ENCODE measurements around the gene USP3.
A peak's percentile ranks its signal among the peaks of the same experiment; 100 is the strongest.

USP3 gene

GRCh38 chr15:63553388-63553791 lies 49.0 kb downstream of the USP3 start:
- Histone ChIP-seq H3K4me1 (ENCODE audit: control insufficient read depth, insufficient read depth, low read length) (peaks cover 7% of the 10 kb centered on the region), H3K36me3 (ENCODE audit: control insufficient read depth, insufficient read depth, low read length) (peaks cover 4% of the 10 kb centered on the region), H3K9ac (ENCODE audit: low read length) (no peak overlapping the region), H3K4me3 (ENCODE audit: low read length) (no peak overlapping the region), H3K27ac (ENCODE audit: low read depth, low read length) (peak overlapping the region; percentile 24), H3K27me3 (ENCODE audit: control insufficient read depth, insufficient read depth, low read length) (no peaks in the 10 kb centered on the region)

GRCh38 chr15:63554337-63554927 lies 50.0 kb downstream of the USP3 start:
- H3K4me1 ChIP-seq (ENCODE audit: control insufficient read depth, insufficient read depth, low read length), result peaks cover 7% of the 10 kb centered on the region
- no peak overlapping the region for H3K4me3 ChIP-seq (ENCODE audit: low read length)
- H3K27me3 ChIP-seq (ENCODE audit: control insufficient read depth, insufficient read depth, low read length), result no peaks in the 10 kb centered on the region
- H3K27ac ChIP-seq (ENCODE audit: low read depth, low read length), result no peak overlapping the region
- peaks cover 4% of the 10 kb centered on the region for H3K36me3 ChIP-seq (ENCODE audit: control insufficient read depth, insufficient read depth, low read length)
- no peak overlapping the region for H3K9ac ChIP-seq (ENCODE audit: low read length)

DNA sequence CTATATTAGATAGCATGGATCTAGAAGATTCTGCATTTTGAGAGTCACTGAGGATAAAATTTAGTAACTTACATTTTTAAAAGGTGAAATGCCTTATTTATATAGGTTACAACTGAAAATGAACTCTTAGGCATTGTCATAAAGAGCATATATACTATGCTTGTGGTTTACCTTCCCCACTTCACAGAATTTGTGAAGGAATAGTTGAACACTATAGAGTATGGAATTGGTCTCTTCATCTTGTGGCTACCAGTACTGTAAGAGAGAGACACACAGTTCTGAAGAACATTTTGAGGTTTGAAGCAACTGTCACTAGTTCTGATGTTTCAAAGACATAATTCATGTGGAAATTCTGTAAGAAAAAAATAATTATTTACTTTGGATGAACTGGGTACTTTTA lies 51.1 kb downstream of the USP3 start:
- Histone ChIP-seq H3K27ac (ENCODE audit: low read depth, low read length) (no peak overlapping the region), H3K4me3 (ENCODE audit: low read length) (no peak overlapping the region), H3K9ac (ENCODE audit: low read length) (no peak overlapping the region), H3K36me3 (ENCODE audit: control insufficient read depth, insufficient read depth, low read length) (peaks cover 4% of the 10 kb centered on the region), H3K4me1 (ENCODE audit: control insufficient read depth, insufficient read depth, low read length) (peaks cover 7% of the 10 kb centered on the region), H3K27me3 (ENCODE audit: control insufficient read depth, insufficient read depth, low read length) (no peaks in the 10 kb centered on the region)

DNA sequence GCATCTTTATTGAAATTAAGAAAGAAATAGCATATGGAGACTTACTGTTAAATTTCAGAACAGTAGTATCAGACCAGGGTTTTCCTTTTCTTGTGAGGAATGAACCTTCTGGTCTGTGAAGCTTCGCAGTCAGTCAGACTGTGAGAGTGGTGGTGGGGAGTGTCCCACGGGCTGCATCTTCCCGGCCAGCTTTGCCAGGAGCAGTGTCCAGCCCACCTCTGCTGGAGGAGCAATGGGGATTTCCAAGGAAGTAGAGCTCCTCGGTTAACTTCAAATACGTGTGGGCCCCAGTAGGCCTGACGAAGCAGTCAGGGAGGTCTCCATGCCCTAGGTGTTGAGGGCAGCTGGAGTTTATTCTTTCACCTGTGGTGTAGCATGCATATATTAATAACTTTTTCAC lies 51.9 kb downstream of the USP3 start:
- no peak overlapping the region for H3K27ac ChIP-seq (ENCODE audit: low read depth, low read length)
- no peak overlapping the region for H3K4me3 ChIP-seq (ENCODE audit: low read length)
- H3K9ac ChIP-seq (ENCODE audit: low read length), result no peak overlapping the region
- peaks cover 9% of the 10 kb centered on the region for H3K36me3 ChIP-seq (ENCODE audit: control insufficient read depth, insufficient read depth, low read length)
- peaks cover 7% of the 10 kb centered on the region for H3K4me1 ChIP-seq (ENCODE audit: control insufficient read depth, insufficient read depth, low read length)
- H3K27me3 ChIP-seq (ENCODE audit: control insufficient read depth, insufficient read depth, low read length), result no peaks in the 10 kb centered on the region

DNA sequence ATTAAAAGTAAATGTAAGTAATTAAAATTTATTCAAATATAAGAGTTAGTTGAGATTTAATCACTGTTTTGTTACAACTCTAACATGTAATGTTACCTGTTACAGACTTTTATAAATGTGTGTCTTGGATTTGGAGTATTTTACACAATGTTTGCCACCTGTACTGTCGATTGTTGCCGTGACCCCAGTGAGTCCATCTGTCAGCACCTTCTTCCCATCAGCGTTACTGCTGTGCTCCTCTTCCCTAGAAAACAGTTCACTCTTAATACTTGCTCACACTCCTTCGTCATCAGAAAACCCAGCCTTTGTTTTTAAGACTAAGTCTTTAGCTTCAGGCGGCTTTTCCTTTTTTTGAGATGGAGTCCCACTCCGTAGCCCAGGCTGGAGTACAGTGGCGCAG lies 52.3 kb downstream of the USP3 start:
- H3K27me3 ChIP-seq (ENCODE audit: control insufficient read depth, insufficient read depth, low read length), result no peaks in the 10 kb centered on the region
- H3K4me3 ChIP-seq (ENCODE audit: low read length), result no peak overlapping the region
- peaks cover 12% of the 10 kb centered on the region for H3K36me3 ChIP-seq (ENCODE audit: control insufficient read depth, insufficient read depth, low read length)
- H3K27ac ChIP-seq (ENCODE audit: low read depth, low read length), result no peak overlapping the region
- no peak overlapping the region for H3K9ac ChIP-seq (ENCODE audit: low read length)
- peaks cover 7% of the 10 kb centered on the region for H3K4me1 ChIP-seq (ENCODE audit: control insufficient read depth, insufficient read depth, low read length)

- peaks cover 21% of the 10 kb centered on the region for H3K36me3 ChIP-seq (ENCODE audit: control insufficient read depth, insufficient read depth, low read length)
- no peak overlapping the region for H3K27ac ChIP-seq (ENCODE audit: low read depth, low read length)
- H3K27me3 ChIP-seq (ENCODE audit: control insufficient read depth, insufficient read depth, low read length), result no peaks in the 10 kb centered on the region
Observed at GRCh38 chr15:63559753-63560152, 55.4 kb downstream of the USP3 start.

DNA sequence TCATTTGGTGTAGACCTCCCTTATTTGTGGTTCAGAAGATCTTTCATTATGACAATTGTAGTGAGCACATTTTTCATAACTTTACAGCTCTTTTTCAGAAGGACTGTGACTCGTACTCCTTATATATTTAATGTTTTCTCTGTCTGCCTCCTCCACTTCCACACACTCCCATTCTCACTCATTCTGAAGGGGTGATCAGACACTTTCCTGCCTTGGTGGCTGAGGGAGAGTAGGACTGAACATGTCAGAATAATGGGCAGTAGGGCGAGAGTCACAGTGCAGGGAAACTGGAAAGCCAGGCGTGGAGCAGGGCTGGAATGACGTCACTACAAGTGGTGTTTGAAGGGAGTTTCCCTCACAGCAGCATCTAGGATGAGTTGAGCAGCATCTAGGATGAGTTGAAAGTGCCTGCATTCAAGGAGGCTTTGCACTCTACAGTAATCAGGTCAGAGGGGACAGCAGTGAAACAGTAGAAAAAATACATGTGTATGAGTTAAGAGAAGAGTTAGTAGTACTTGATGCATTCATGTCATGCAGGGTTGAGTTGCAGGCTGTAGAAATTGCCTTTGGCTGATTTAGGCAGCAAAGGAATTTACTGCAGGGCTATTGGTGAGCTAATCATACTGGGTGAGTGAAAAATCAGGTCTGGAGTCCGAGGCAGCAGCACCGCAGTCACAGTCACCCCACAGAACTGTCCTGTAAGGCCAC lies 56.5 kb downstream of the USP3 start:
- Histone ChIP-seq H3K9ac (ENCODE audit: low read length) (no peak overlapping the region), H3K4me3 (ENCODE audit: low read length) (no peak overlapping the region), H3K27me3 (ENCODE audit: control insufficient read depth, insufficient read depth, low read length) (no peaks in the 10 kb centered on the region), H3K36me3 (ENCODE audit: control insufficient read depth, insufficient read depth, low read length) (peaks cover 21% of the 10 kb centered on the region), H3K27ac (ENCODE audit: low read depth, low read length) (no peak overlapping the region), H3K4me1 (ENCODE audit: control insufficient read depth, insufficient read depth, low read length) (no peaks in the 10 kb centered on the region)

More at GRCh38 chr15:63559753-63560152, 55.4 kb downstream of the USP3 start:
- H3K9ac ChIP-seq (ENCODE audit: low read length), result no peak overlapping the region
- no peak overlapping the region for H3K4me3 ChIP-seq (ENCODE audit: low read length)
- H3K4me1 ChIP-seq (ENCODE audit: control insufficient read depth, insufficient read depth, low read length), result no peaks in the 10 kb centered on the region

GRCh38 chr15:63564093-63564492 lies 59.7 kb downstream of the USP3 start:
- Histone ChIP-seq H3K4me3 (ENCODE audit: low read length) (no peak overlapping the region), H3K9ac (ENCODE audit: low read length) (no peak overlapping the region), H3K27me3 (ENCODE audit: control insufficient read depth, insufficient read depth, low read length) (no peaks in the 10 kb centered on the region), H3K4me1 (ENCODE audit: control insufficient read depth, insufficient read depth, low read length) (no peaks in the 10 kb centered on the region), H3K36me3 (ENCODE audit: control insufficient read depth, insufficient read depth, low read length) (peaks cover 21% of the 10 kb centered on the region), H3K27ac (ENCODE audit: low read depth, low read length) (no peak overlapping the region)

GRCh38 chr15:63565536-63566186 lies 61.3 kb downstream of the USP3 start:
- no peaks in the 10 kb centered on the region for H3K27me3 ChIP-seq (ENCODE audit: control insufficient read depth, insufficient read depth, low read length)
- H3K4me1 ChIP-seq (ENCODE audit: control insufficient read depth, insufficient read depth, low read length), result no peaks in the 10 kb centered on the region
- H3K27ac ChIP-seq (ENCODE audit: low read depth, low read length), result no peak overlapping the region
- H3K9ac ChIP-seq (ENCODE audit: low read length), result no peak overlapping the region
- no peak overlapping the region for H3K4me3 ChIP-seq (ENCODE audit: low read length)
- peaks cover 28% of the 10 kb centered on the region for H3K36me3 ChIP-seq (ENCODE audit: control insufficient read depth, insufficient read depth, low read length)

- Histone ChIP-seq H3K36me3 (ENCODE audit: control insufficient read depth, insufficient read depth, low read length) (peaks cover 12% of the 10 kb centered on the region), H3K9ac (ENCODE audit: low read length) (no peak overlapping the region), H3K27ac (ENCODE audit: low read depth, low read length) (no peak overlapping the region), H3K4me3 (ENCODE audit: low read length) (no peak overlapping the region), H3K4me1 (ENCODE audit: control insufficient read depth, insufficient read depth, low read length) (peaks cover 2% of the 10 kb centered on the region), H3K27me3 (ENCODE audit: control insufficient read depth, insufficient read depth, low read length) (no peaks in the 10 kb centered on the region)
Observed at GRCh38 chr15:63572749-63573464, 68.5 kb downstream of the USP3 start.

- H3K4me1 ChIP-seq (ENCODE audit: control insufficient read depth, insufficient read depth, low read length), result peaks cover 2% of the 10 kb centered on the region
Observed at GRCh38 chr15:63573533-63573932, 69.1 kb downstream of the USP3 start.

GRCh38 chr15:63575312-63575711 lies 70.9 kb downstream of the USP3 start:
- H3K9ac ChIP-seq (ENCODE audit: low read length), result no peak overlapping the region
- H3K27ac ChIP-seq (ENCODE audit: low read depth, low read length), result no peak overlapping the region
- H3K4me1 ChIP-seq (ENCODE audit: control insufficient read depth, insufficient read depth, low read length), result peaks cover 2% of the 10 kb centered on the region
- H3K36me3 ChIP-seq (ENCODE audit: control insufficient read depth, insufficient read depth, low read length), result peaks cover 7% of the 10 kb centered on the region
- H3K27me3 ChIP-seq (ENCODE audit: control insufficient read depth, insufficient read depth, low read length), result no peaks in the 10 kb centered on the region
- no peak overlapping the region for H3K4me3 ChIP-seq (ENCODE audit: low read length)

More at GRCh38 chr15:63573533-63573932, 69.1 kb downstream of the USP3 start:
- H3K36me3 ChIP-seq (ENCODE audit: control insufficient read depth, insufficient read depth, low read length), result peaks cover 12% of the 10 kb centered on the region
- H3K4me3 ChIP-seq (ENCODE audit: low read length), result no peak overlapping the region
- H3K9ac ChIP-seq (ENCODE audit: low read length), result no peak overlapping the region
- H3K27me3 ChIP-seq (ENCODE audit: control insufficient read depth, insufficient read depth, low read length), result no peaks in the 10 kb centered on the region
- no peak overlapping the region for H3K27ac ChIP-seq (ENCODE audit: low read depth, low read length)
